ENCODE data around the gene MBOAT7.

The MBOAT7 gene

DNA sequence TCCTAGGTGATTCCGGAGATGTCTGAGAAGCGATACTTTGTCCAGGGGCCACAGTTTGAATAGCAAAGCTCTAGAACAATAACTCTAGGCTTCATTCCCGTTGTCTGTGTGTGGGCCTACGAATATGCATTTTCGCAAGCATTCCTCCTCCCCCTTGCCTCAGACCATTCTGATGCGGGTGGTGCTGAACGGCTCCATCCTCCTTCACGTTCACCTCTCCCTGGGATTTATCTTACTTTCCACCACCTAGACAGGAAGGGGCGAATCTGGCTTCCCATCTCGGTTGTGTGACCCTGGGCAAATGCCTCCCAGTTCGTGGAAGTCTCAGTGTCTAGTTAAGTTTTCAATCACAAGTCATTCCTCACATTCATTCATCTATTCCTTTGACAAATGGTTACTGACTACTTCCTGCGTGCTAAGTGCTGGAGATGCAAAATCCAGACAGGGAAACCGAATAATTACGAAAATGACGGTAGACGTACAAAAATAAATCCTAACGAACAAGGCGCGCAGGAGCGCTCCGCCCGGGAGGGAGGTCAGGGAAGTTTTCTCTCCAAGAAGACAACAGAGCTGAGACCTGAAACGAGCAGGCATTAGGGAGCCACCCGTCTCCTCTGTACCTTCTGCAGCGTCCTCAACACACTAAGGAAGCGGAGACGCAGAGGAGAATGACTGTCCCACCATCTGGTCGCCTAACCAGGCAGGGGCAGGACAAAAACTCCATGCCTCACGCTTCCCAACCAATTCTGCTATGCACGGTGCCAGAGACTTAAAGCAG lies 53.1 kb downstream of the MBOAT7 start:
- no peak overlapping the region for H3K27ac ChIP-seq
- no peaks in the 10 kb centered on the region for H3K36me3 ChIP-seq (ENCODE audit: insufficient read depth)

DNA sequence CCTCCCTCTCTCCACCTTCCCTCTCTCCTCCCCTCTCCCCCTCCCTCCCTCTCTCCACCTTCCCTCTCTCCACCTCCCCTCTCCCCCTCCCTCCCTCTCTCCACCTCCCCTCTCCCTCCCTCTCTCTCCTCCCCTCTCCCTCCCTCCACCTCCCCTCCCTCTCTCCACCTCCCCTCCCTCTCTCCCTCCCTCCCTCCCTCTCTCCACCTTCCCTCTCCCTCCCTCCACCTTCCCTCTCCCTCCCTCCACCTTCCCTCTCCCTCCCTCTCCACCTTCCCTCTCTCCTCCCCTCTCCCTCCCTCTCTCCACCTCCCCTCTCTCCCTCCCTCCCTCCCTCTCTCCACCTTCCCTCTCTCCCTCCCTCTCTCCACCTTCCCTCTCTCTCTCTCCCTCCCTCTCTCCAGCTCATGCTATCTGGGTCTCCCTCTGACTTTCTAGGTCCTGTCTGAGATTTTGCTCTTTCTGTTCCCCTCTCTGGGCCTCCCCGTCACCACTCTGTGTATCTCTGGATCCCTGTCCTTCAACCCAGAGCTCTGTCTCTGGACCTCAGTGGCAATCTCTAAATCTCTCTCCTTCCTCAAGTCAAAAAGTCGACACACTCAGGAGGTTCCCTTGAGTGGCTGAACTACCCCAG lies 55.3 kb downstream of the MBOAT7 start:
- Histone ChIP-seq H3K36me3 (ENCODE audit: insufficient read depth) (no peaks in the 10 kb centered on the region), H4K20me1 (ENCODE audit: insufficient read depth) (no peaks in the 10 kb centered on the region), H3K27me3 (ENCODE audit: insufficient read depth, low read depth) (no peaks in the 10 kb centered on the region), H3K4me3 (IDR thresholded peaks at IDR 0.05; ENCODE audit: insufficient read depth, low read depth, low read length) (no peak overlapping the region), H3K27ac (no peak overlapping the region), H3K79me2 (ENCODE audit: insufficient read depth, low read depth) (peaks cover 13% of the 10 kb centered on the region), H3K4me2 (no peak overlapping the region), H2AFZ (ENCODE audit: low read depth) (no peak overlapping the region), H3K4me1 (ENCODE audit: low read depth, poor library complexity, severe bottlenecking) (peaks cover 13% of the 10 kb centered on the region), H3K9ac (no peak overlapping the region)
- TF ChIP-seq, protein P1, sequence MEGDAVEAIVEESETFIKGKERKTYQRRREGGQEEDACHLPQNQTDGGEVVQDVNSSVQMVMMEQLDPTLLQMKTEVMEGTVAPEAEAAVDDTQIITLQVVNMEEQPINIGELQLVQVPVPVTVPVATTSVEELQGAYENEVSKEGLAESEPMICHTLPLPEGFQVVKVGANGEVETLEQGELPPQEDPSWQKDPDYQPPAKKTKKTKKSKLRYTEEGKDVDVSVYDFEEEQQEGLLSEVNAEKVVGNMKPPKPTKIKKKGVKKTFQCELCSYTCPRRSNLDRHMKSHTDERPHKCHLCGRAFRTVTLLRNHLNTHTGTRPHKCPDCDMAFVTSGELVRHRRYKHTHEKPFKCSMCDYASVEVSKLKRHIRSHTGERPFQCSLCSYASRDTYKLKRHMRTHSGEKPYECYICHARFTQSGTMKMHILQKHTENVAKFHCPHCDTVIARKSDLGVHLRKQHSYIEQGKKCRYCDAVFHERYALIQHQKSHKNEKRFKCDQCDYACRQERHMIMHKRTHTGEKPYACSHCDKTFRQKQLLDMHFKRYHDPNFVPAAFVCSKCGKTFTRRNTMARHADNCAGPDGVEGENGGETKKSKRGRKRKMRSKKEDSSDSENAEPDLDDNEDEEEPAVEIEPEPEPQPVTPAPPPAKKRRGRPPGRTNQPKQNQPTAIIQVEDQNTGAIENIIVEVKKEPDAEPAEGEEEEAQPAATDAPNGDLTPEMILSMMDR (conservative IDR thresholded peaks at IDR 0.05; ENCODE audit: low read depth, low read length) = no peak

More for the DNA sequence above, 53.1 kb downstream of the MBOAT7 start:
- Histone ChIP-seq H4K20me1 (ENCODE audit: insufficient read depth) (no peaks in the 10 kb centered on the region), H3K4me1 (ENCODE audit: low read depth, poor library complexity, severe bottlenecking) (peaks cover 16% of the 10 kb centered on the region), H3K79me2 (ENCODE audit: insufficient read depth, low read depth) (peaks cover 35% of the 10 kb centered on the region), H3K9ac (peak overlapping the region; percentile 10; the same call in 1 of the 2 replicates), H3K27me3 (ENCODE audit: insufficient read depth, low read depth) (no peaks in the 10 kb centered on the region), H2AFZ (ENCODE audit: low read depth) (peak overlapping the region; percentile 72), H3K4me2 (peak overlapping the region; percentile 95), H3K4me3 (IDR thresholded peaks at IDR 0.05; ENCODE audit: insufficient read depth, low read depth, low read length) (no peak overlapping the region)
- TF ChIP-seq, protein P1 (conservative IDR thresholded peaks at IDR 0.05; ENCODE audit: low read depth, low read length) = no peak

DNA sequence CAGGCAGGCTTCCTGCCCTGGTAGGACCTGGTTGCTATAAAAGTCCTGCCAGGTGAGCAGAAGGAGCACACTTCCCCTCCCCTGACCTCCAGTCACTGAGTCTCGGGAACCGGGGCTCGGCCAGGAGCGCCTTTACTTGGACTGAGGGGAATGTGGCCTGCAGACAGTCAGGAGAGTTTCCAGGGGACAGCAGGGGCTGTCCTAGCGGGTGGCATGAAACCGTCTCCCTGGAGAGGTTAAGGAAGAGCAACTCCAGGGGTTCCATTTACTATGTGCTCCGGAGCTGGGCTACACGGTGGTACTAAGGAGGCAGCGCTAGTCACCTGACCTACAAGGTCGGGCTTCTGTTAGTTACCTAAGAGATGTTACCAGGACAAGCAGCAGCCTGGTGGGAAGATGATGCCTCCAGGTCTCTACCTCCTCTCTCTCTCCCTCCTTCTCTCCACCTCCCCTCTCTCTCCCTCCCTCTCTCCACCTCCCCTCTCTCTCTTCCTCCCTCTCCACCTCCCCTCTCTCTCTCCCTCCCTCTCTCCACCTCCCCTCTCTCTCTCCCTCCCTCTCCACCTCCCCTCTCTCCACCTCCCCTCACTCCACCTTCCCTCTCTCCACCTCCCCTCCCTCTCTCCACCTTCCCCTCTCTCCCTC lies 55.9 kb downstream of the MBOAT7 start:
- Histone ChIP-seq H3K4me3 (IDR thresholded peaks at IDR 0.05; ENCODE audit: insufficient read depth, low read depth, low read length) (no peak overlapping the region), H4K20me1 (ENCODE audit: insufficient read depth) (no peaks in the 10 kb centered on the region), H3K27ac (no peak overlapping the region), H3K4me1 (ENCODE audit: low read depth, poor library complexity, severe bottlenecking) (peaks cover 8% of the 10 kb centered on the region), H2AFZ (ENCODE audit: low read depth) (no peak overlapping the region), H3K9ac (no peak overlapping the region), H3K27me3 (ENCODE audit: insufficient read depth, low read depth) (no peaks in the 10 kb centered on the region), H3K4me2 (no peak overlapping the region), H3K36me3 (ENCODE audit: insufficient read depth) (no peaks in the 10 kb centered on the region), H3K79me2 (ENCODE audit: insufficient read depth, low read depth) (peaks cover 7% of the 10 kb centered on the region)
- TF ChIP-seq, protein P1 (conservative IDR thresholded peaks at IDR 0.05; ENCODE audit: low read depth, low read length) = no peak

DNA sequence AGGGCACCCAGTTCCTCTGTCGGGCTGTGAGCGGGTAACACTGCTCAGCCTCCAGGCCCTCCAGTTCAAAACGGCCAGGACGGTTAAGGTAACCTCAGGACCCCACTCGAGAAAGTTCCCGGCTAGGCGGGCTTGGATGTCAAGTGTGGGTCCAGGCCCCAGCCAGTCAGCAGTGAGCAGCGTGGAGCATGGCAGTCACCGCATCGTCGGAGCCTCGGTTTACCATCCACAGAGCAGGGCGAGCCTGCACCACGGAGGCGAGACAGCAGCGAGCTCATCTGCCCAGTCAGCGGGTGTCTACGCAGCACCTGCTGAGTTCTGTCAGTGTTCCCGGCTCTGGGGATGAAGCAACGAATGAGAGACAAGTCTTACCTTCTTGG lies 59.8 kb downstream of the MBOAT7 start:
- Histone ChIP-seq H2AFZ (ENCODE audit: low read depth) (no peak overlapping the region), H3K4me3 (IDR thresholded peaks at IDR 0.05; ENCODE audit: insufficient read depth, low read depth, low read length) (no peak overlapping the region), H3K4me1 (ENCODE audit: low read depth, poor library complexity, severe bottlenecking) (no peaks in the 10 kb centered on the region), H3K27ac (no peak overlapping the region), H4K20me1 (ENCODE audit: insufficient read depth) (no peaks in the 10 kb centered on the region), H3K27me3 (ENCODE audit: insufficient read depth, low read depth) (no peaks in the 10 kb centered on the region), H3K4me2 (no peak overlapping the region), H3K9ac (no peak overlapping the region), H3K36me3 (ENCODE audit: insufficient read depth) (no peaks in the 10 kb centered on the region), H3K79me2 (ENCODE audit: insufficient read depth, low read depth) (no peaks in the 10 kb centered on the region)
- TF ChIP-seq, protein P1 (conservative IDR thresholded peaks at IDR 0.05; ENCODE audit: low read depth, low read length) = no peak
